Trophoblast cell (in vitro differentiated cells and primary cell): Measurements from ENCODE around the gene DLEC1.

Source experiments
- DNase-seq, 2 donors: peaks; one replicate each; pipeline ENCODE4 v3.0.0-alpha.2; 2016
- H2AFZ ChIP-seq: 2 replicates; pipeline ENCODE4 v1.6.1; 2013; ENCODE audit warnings: low read length, moderate library complexity, mild to moderate bottlenecking; ENCODE audit not compliant: insufficient read depth, poor library complexity
- H2AK5ac ChIP-seq: 2 replicates; pipeline ENCODE4 v1.6.1; 2013; ENCODE audit warnings: mild to moderate bottlenecking, low read length
- H2BK120ac ChIP-seq: 2 replicates; pipeline ENCODE4 v1.6.1; 2013; ENCODE audit warnings: low read length, mild to moderate bottlenecking, moderate library complexity; ENCODE audit not compliant: insufficient read depth, poor library complexity
- H2BK12ac ChIP-seq: 2 replicates; pipeline ENCODE4 v1.6.1; 2013; ENCODE audit warnings: mild to moderate bottlenecking, low read length, moderate library complexity
- H2BK5ac ChIP-seq: 2 replicates; pipeline ENCODE4 v1.6.1; 2013; ENCODE audit warnings: low read length, low read depth, moderate library complexity, mild to moderate bottlenecking; ENCODE audit not compliant: poor library complexity
- H3K14ac ChIP-seq: 2 replicates; pipeline ENCODE4 v1.6.1; 2013; ENCODE audit warnings: mild to moderate bottlenecking, low read length
- H3K18ac ChIP-seq: 2 replicates; pipeline ENCODE4 v1.6.1; 2013; ENCODE audit warnings: mild to moderate bottlenecking, low read length
- H3K23ac ChIP-seq: 2 replicates; pipeline ENCODE4 v1.6.1; 2013; ENCODE audit warnings: low read length
- H3K27ac ChIP-seq: 2 replicates; pipeline ENCODE4 v1.5.1; 2013; ENCODE audit warnings: low read depth, mild to moderate bottlenecking, inconsistent platforms, low read length, moderate library complexity
- H3K27me3 ChIP-seq: 2 replicates; pipeline ENCODE4 v1.6.1; 2013; ENCODE audit warnings: inconsistent platforms, mild to moderate bottlenecking, low read length, moderate library complexity; ENCODE audit not compliant: insufficient read depth
- H3K36me3 ChIP-seq, 2 experiments: 1 replicate in 1 of 2; 2 replicates in 1 of 2; pipeline ENCODE4 v1.6.1; 2013; ENCODE audit warnings: low read length in 2 of 2, mild to moderate bottlenecking in 2 of 2, moderate library complexity in 1 of 2; ENCODE audit not compliant: insufficient read depth in 2 of 2, control insufficient read depth in 1 of 2
- H3K4ac ChIP-seq: 2 replicates; pipeline ENCODE4 v1.6.1; 2013; ENCODE audit warnings: low read depth, mild to moderate bottlenecking, low read length, moderate library complexity
- H3K4me1 ChIP-seq, 2 experiments: 1 replicate in 1 of 2; 2 replicates in 1 of 2; pipeline ENCODE4 v1.6.1; 2013; ENCODE audit warnings: low read length in 2 of 2, mild to moderate bottlenecking in 2 of 2, moderate library complexity in 1 of 2; ENCODE audit not compliant: insufficient read depth in 2 of 2, control insufficient read depth in 1 of 2
- H3K4me2 ChIP-seq: 2 replicates; pipeline ENCODE4 v1.6.1; 2013; ENCODE audit warnings: inconsistent platforms, mild to moderate bottlenecking, low read length, moderate library complexity
- H3K4me3 ChIP-seq: 2 replicates; pipeline ENCODE4 v1.5.1; 2013; ENCODE audit warnings: mild to moderate bottlenecking, low read depth, low read length, inconsistent platforms
- H3K79me1 ChIP-seq: one replicate; pipeline ENCODE4 v1.6.1; 2013; ENCODE audit warnings: low read length
- H3K79me2 ChIP-seq: 2 replicates; pipeline ENCODE4 v1.6.1; 2013; ENCODE audit warnings: low read length, mild to moderate bottlenecking; ENCODE audit not compliant: control insufficient read depth, insufficient read depth, poor library complexity
- H3K9ac ChIP-seq: 2 replicates; pipeline ENCODE4 v1.6.1; 2013; ENCODE audit warnings: mild to moderate bottlenecking, low read length
- H3K9me3 ChIP-seq: 2 replicates; pipeline ENCODE4 v1.6.1; 2013; ENCODE audit warnings: low read depth, mild to moderate bottlenecking, control low read depth, inconsistent platforms, low read length; ENCODE audit not compliant: insufficient read depth
- H4K12ac ChIP-seq: 2 replicates; pipeline ENCODE4 v1.6.1; 2013; ENCODE audit warnings: low read depth, mild to moderate bottlenecking, low read length, moderate library complexity
- H4K8ac ChIP-seq: 2 replicates; pipeline ENCODE4 v1.6.1; 2013; ENCODE audit warnings: low read depth, mild to moderate bottlenecking, low read length, moderate library complexity
- H4K91ac ChIP-seq: one replicate; pipeline ENCODE4 v1.6.1; 2013; ENCODE audit warnings: low read depth, mild to moderate bottlenecking, low read length, moderate library complexity
- whole genome bisulfite sequencing: extraction: QIAGEN DNeasy Blood & Tissue Kit; methylation state at CpG from one replicate; pipeline ENCODE4 v1.1.7; 2013; ENCODE audit warnings: missing lambda C conversion rate; ENCODE audit not compliant: insufficient read length, insufficient coverage; ENCODE audit errors: extremely low coverage; 5-methylcytosine and 5-hydroxymethylcytosine counted together

Gene DLEC1

GRCh38 chr3:38002940-38003339 is 36.1 kb upstream of the DLEC1 start:
- DNase-seq, result no peak
- H3K79me2 ChIP-seq, result peaks cover 4% of the 10 kb centered on the region
- H3K18ac ChIP-seq, result no peak overlapping the region
- WGBS, result no CpG with 5 or more reads among the region's 9 CpGs
- no peak overlapping the region for H3K4me3 ChIP-seq
- peaks cover 9 to 14% of the 10 kb centered on the region in 2 experiments for H3K36me3 ChIP-seq
- H3K23ac ChIP-seq, result no peak overlapping the region
- no peak overlapping the region for H2BK12ac ChIP-seq
- H3K9ac ChIP-seq, result no peak overlapping the region
- H4K12ac ChIP-seq, result no peak overlapping the region
- H2BK5ac ChIP-seq, result no peak overlapping the region
- no peak overlapping the region for H4K91ac ChIP-seq
- no peak overlapping the region for H4K8ac ChIP-seq
- H3K9me3 ChIP-seq, result no peaks in the 10 kb centered on the region
- H3K4me2 ChIP-seq, result no peak overlapping the region
- H3K79me1 ChIP-seq, result peaks cover 7% of the 10 kb centered on the region
- no peak overlapping the region for H2AK5ac ChIP-seq
- H3K27ac ChIP-seq, result no peak overlapping the region
- H3K14ac ChIP-seq, result no peak overlapping the region
- no peak overlapping the region for H2AFZ ChIP-seq
- H3K27me3 ChIP-seq, result no peaks in the 10 kb centered on the region
- H2BK120ac ChIP-seq, result no peak overlapping the region
- H3K4ac ChIP-seq, result no peak overlapping the region
- peaks cover 5 to 13% of the 10 kb centered on the region in 2 experiments for H3K4me1 ChIP-seq

GRCh38 chr3:38003371-38003816 is 35.6 kb upstream of the DLEC1 start:
- Histone ChIP-seq H3K4me3 (no peak overlapping the region), H2BK120ac (no peak overlapping the region), H3K9ac (no peak overlapping the region), H3K27me3 (no peaks in the 10 kb centered on the region), H3K4ac (no peak overlapping the region), H3K9me3 (peaks cover 2% of the 10 kb centered on the region), H3K27ac (no peak overlapping the region), H3K4me1 (peaks cover 3 to 8% of the 10 kb centered on the region in 2 experiments), H3K36me3 (peaks cover 13 to 19% of the 10 kb centered on the region in 2 experiments), H3K79me1 (peaks cover 6% of the 10 kb centered on the region), H4K12ac (no peak overlapping the region), H3K18ac (no peak overlapping the region), H2AFZ (no peak overlapping the region), H2BK12ac (no peak overlapping the region), H4K8ac (no peak overlapping the region), H3K79me2 (peaks cover 4% of the 10 kb centered on the region), H2AK5ac (no peak overlapping the region), H3K4me2 (no peak overlapping the region), H4K91ac (no peak overlapping the region), H2BK5ac (no peak overlapping the region), H3K14ac (no peak overlapping the region), H3K23ac (no peak overlapping the region)
- DNase-seq, result peak in 1 of 2 donors; percentile 30
- WGBS, result no CpG with 5 or more reads among the region's 7 CpGs

DNA sequence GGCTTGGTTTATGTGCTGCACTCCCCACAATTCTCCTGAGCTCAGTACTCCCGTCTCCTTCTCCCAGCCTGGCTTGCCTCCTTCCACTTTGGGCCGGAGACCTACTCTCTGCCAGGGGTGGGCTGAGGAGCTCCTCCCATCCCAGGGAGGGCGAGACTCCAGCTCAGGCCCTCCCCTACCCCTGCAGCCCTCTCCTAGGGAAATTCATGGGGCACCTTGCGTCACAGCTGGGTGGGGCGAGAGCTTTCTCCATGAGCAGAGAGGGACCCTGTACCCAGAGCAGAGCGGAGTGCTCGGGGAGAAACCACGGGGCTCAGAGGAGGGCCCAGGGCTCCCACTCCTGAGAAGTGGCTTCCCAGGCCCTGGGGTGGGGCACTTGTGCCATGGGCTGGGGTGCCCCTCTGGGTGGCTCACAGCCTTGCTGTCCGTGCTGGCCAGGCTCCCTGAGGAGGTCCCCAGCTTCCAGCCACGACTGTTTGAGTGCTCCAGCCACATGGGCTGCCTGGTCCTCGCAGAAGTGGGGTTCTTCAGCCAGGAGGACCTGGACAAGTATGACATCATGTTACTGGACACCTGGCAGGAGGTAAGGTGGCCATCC is 35.1 kb upstream of the DLEC1 start:
- Histone ChIP-seq H3K9me3 (peaks cover 2% of the 10 kb centered on the region), H3K4me1 (peaks cover 0 to 4% of the 10 kb centered on the region in 2 experiments), H3K27me3 (no peaks in the 10 kb centered on the region), H4K91ac (no peak overlapping the region), H2BK12ac (no peak overlapping the region), H3K4ac (no peak overlapping the region), H3K14ac (no peak overlapping the region), H3K9ac (no peak overlapping the region), H3K23ac (no peak overlapping the region), H3K27ac (no peak overlapping the region), H4K12ac (no peak overlapping the region), H3K36me3 (peaks cover 16 to 19% of the 10 kb centered on the region in 2 experiments), H3K4me3 (no peak overlapping the region), H3K79me1 (peaks cover 2% of the 10 kb centered on the region), H2BK120ac (no peak overlapping the region), H2AFZ (no peak overlapping the region), H3K18ac (no peak overlapping the region), H4K8ac (no peak overlapping the region), H3K4me2 (no peak overlapping the region), H2AK5ac (no peak overlapping the region), H2BK5ac (no peak overlapping the region), H3K79me2 (no peaks in the 10 kb centered on the region)
- DNase-seq, result no peak
- WGBS, result no CpG with 5 or more reads among the region's 11 CpGs

- H2BK5ac ChIP-seq, result no peak overlapping the region
- no peak overlapping the region for H2AFZ ChIP-seq
- H3K27ac ChIP-seq, result no peak overlapping the region
- H3K9ac ChIP-seq, result no peak overlapping the region
- H3K23ac ChIP-seq, result no peak overlapping the region
- no peak overlapping the region for H3K4ac ChIP-seq
- no peak overlapping the region for H4K12ac ChIP-seq
- no peak overlapping the region for H2AK5ac ChIP-seq
- H3K4me2 ChIP-seq, result no peak overlapping the region
- H2BK120ac ChIP-seq, result no peak overlapping the region
- peaks cover 17% of the 10 kb centered on the region in 2 experiments for H3K36me3 ChIP-seq
- no peaks in the 10 kb centered on the region for H3K79me2 ChIP-seq
- H3K79me1 ChIP-seq, result no peaks in the 10 kb centered on the region
- no peak overlapping the region for H4K8ac ChIP-seq
- no peaks in the 10 kb centered on the region for H3K27me3 ChIP-seq
- H4K91ac ChIP-seq, result no peak overlapping the region
- H3K4me3 ChIP-seq, result no peak overlapping the region
- no peak overlapping the region for H3K18ac ChIP-seq
- H3K4me1 ChIP-seq, result no peaks in the 10 kb centered on the region
- H3K9me3 ChIP-seq, result peaks cover 2% of the 10 kb centered on the region
- WGBS, result no CpG with 5 or more reads among the region's 14 CpGs
- H2BK12ac ChIP-seq, result no peak overlapping the region
- no peak overlapping the region for H3K14ac ChIP-seq
- DNase-seq, result peak; percentile 58 to 82
Measured at GRCh38 chr3:38004415-38005075, 34.5 kb upstream of the DLEC1 start.
